D721Med (cell line): ENCODE measurements around the gene EXOC4.

Experiments
- DNase-seq: peaks from one replicate; pipeline ENCODE4 v3.0.0; 2011; ENCODE audit warnings: low spot score; ENCODE audit not compliant: insufficient read length
- FAIRE-seq: peaks from 2 replicates; lab custom pipeline; 2011; peaks lifted over from hg19 to GRCh38; lab: Jason Lieb, UNC
- TF ChIP-seq, protein P1 (sequence below): IDR thresholded peaks from 2 replicates; pipeline ENCODE4 v1.5.1; 2012; ENCODE audit warnings: mild to moderate bottlenecking, control low read depth; ENCODE audit not compliant: insufficient read depth; ENCODE audit errors: missing control alignments

EXOC4 gene

DNA sequence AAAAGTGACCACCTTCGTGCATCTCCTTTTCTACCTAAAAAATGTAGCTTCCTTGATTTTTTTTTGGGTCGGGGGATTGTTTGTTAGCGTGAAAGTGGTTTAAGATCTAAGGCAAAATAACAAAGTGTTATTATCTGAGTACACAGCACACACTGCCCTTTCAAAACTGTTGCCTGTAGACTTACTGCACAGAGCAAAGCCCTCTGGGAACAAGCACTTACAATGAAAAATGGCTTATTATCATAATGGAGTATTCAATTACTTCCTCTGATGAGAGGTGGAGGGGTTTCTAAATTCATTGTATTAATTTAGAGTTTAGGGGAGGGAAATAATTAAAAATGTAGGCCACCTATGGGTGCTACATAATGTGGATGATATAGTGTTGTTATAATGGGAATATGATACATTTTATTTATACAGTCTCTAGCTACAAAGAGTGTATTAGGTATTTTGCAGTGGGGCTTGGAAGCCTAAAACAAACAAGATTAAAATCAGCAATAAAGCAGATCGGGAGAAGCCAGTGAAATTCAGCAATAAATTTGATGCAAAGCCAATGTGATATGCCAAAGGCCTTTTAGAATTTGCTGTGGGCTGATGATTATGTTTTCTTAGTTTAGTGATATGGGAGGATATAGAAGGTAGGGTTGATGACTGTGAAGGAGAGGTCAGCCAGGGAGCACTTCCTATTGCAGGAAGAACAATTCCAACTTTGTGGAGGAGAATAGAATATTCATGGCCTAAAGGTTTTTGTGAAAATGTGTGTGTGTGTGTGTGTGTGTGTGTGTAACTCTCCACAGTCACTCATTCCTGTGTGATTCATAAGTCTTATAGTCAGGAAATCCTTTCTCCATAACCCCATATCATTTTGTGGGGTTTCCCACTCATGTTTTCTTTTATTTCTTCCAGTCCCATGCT lies 17.7 kb upstream of the EXOC4 start:
- no peak for DNase-seq
- no peak for FAIRE-seq
- TF ChIP-seq, protein P1, sequence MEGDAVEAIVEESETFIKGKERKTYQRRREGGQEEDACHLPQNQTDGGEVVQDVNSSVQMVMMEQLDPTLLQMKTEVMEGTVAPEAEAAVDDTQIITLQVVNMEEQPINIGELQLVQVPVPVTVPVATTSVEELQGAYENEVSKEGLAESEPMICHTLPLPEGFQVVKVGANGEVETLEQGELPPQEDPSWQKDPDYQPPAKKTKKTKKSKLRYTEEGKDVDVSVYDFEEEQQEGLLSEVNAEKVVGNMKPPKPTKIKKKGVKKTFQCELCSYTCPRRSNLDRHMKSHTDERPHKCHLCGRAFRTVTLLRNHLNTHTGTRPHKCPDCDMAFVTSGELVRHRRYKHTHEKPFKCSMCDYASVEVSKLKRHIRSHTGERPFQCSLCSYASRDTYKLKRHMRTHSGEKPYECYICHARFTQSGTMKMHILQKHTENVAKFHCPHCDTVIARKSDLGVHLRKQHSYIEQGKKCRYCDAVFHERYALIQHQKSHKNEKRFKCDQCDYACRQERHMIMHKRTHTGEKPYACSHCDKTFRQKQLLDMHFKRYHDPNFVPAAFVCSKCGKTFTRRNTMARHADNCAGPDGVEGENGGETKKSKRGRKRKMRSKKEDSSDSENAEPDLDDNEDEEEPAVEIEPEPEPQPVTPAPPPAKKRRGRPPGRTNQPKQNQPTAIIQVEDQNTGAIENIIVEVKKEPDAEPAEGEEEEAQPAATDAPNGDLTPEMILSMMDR, result no peak

DNA sequence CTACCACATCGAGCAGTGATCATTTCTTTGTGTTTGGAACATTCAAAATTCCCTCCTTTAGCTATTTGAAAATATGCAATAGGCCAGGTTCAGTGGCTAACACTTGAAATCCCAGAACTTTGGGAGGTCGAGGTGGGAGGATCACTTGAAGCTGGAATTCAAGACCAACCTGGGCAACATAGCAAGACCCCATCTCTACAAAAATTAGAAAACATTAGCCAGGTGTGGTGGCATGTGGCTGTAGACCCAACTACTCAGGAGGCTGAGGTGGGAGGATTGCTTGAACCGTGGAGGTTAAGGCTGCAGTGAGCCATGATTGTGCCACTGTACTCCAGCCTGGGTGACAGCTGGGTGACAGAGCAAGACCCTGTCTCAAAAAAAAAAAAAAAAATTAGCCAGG lies 15.3 kb upstream of the EXOC4 start:
- TF ChIP-seq, protein P1, result no peak
- FAIRE-seq (no peak), DNase-seq (no peak)

GRCh38 chr7:133240302-133240701 lies 12.6 kb upstream of the EXOC4 start:
- no peak for FAIRE-seq
- TF ChIP-seq, protein P1, result no peak
- no peak for DNase-seq

- TF ChIP-seq, protein P1, result no peak
- FAIRE-seq (no peak), DNase-seq (no peak)
These were observed 6.3 kb upstream of the EXOC4 start for GRCh38 chr7:133246558-133246957.

GRCh38 chr7:133248901-133249300 lies 4.0 kb upstream of the EXOC4 start:
- TF ChIP-seq, protein P1, result no peak
- DNase-seq (no peak), FAIRE-seq (no peak)

- TF ChIP-seq, protein P1, result no peak
These were observed 396 bp upstream of the EXOC4 start for GRCh38 chr7:133252506-133252857.

GRCh38 chr7:133253519-133253875 lies 619 bp downstream of the EXOC4 start:
- no peak for FAIRE-seq
- TF ChIP-seq, protein P1, result no peak
- DNase-seq, result no peak

More at GRCh38 chr7:133252506-133252857, 396 bp upstream of the EXOC4 start:
- DNase-seq, result no peak
- no peak for FAIRE-seq
